Stimulated activated CD4-positive, alpha-beta T cell treated with anti-CD3 and anti-CD28 coated beads, Interleukin-4, amount 100 ng/mL, for 48 hours (primary cell): ENCODE results near the gene IGSF3.
"Not testable (repeated sequence)": the region's sequence is repeated elsewhere in the genome, so short reads cannot be mapped to it uniquely, and the experiment has no call there.

Source experiments
- DNase-seq, 2 donors: peaks; one replicate each; pipeline ENCODE4 v3.0.0-alpha.2; 2020; ENCODE audit warnings: low read depth in 2 of 2

IGSF3 gene

DNA sequence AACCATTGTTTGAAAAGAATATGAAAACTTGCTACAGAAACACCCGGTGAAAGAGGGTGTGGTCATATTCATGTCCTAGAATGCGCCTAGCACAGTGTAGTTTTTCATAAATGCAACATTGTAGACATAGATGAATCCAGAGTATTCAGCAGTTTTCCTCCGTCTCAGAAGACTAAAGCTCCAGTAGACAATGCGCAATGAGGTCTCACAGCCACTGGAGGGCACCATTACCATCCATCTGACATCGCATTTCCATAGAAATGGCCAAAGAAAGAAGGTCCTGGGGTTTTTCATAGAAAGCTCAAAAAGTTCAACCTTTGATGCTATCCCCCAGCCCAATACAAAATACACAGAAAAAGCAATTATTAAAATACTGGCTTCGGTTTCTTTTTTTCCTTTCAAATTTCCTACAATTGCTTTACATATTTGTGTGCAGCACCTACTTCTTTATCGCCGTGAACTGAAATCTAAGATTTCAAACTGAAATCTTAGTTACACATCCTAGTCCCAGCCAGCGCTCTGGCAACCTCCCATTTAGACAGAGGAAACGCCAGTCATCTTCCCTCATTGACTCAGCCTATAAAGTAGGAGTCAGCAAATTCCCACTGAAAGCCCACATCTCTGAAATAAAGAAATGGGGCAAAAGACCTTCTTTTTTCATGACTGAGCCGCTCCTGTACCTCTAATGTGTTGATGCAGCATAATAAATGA is 92.8 kb downstream of the IGSF3 start:
- peak in 1 of 2 donors; percentile 46 for DNase-seq

DNA sequence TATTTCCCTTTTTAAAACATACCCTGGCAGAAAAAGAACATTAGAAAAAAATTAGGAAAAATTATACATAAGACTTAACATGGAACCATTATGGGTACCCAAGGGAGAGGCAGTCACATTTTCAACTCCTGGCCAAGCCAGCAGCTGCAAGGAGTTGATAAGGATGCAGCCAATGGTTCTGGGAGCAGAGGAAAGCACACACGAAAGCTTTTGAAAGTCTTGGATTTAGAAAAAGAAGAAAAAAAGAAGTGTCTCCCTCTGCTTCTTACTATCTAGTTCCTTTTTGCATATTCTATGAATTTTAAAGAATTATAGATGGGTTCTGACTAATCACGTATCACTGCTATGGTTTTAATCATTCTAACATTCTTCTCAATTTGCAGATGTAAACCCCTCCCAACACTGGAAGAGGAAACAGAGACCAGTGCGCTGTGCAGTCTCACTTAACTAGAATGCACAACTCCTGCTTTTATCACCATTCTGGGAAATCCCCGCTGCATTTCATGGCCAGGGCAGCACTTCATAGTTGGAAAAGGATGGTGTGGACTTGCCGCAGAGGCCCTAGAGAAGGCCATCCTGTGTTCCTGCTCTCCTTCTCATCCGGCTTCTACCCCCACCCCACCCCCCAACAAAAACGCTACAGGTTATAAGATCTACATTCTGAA is 94.0 kb downstream of the IGSF3 start:
- DNase-seq, result no peak

DNA sequence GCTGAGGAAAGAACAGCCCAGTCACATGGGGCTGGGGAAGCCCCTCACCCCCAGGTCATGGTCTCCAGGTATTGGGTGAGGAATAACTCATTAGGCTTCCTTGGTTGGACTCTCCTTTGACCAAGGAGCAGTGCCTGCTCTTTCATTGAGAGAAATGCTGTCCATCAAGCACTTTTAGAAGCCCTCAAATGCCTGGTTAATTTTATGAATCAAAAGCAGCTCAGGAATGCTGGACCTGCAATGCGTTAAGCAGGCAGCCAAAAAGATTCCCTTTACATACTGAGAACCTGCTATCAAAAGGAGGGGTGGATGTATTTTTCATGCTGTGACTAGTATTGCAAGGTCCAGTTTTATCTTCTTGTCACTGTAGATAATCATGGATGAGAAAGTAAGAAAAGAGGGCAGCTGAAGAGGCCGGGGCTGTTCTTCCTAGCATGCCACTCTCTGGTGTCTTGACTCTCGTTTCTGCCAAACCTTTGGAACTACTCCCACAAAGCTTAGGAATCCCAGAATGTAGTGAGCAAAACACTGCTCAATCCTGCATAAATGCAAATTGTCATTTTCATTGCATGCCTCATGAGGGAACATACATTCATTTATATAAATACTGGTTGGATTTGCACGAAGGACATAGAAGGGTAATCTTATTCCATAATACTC is 94.6 kb downstream of the IGSF3 start:
- no peak for DNase-seq

- no peak for DNase-seq
Observed at GRCh38 chr1:116572099-116572498, 95.4 kb downstream of the IGSF3 start.

- no peak for DNase-seq
Observed at GRCh38 chr1:116571215-116571919, 96.2 kb downstream of the IGSF3 start.

DNA sequence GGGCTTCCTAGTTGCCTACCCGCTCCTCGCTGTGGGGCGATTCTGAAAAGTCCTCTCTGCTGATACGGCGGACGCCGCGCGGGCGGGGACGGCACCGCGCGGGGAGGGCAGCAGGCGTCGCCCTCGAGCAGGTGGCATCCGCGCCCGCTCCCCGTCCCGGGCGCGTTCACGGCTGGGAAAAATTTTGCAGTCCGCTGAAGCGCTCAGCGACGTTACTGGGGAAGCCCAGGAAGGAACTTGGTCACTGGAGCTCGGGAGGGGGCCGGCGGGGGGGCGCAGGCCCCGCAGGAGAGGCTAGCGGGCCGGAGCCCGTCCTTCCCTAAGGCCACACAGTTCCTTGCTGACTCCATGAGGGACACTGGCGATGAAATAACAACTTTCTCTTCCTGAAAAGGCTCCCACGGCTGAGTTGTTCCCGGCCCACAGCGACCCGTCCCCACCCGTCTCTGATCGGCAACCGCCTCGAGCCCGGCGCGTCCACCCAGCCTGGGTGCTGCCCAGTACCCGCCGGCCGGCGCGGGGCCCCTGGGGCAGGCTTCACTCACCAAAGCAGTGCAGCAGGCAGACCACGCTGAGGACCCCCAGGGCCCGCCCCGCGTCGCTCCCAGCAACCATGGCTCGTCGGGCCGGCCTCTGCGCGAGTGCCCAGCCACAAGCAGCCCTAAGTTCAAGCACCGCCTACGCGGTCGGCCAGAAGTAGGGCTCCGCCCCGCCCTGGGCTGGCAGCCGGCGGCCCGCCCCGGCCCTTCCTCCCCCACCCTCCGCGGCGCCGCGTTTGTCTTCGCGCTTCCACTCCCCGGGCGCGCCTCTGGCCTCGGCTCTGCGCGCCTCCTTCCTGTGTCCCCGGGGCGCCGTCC is 96.9 kb downstream of the IGSF3 start, which contains the start of gene CD58:
CD58 (minus strand) TSS at position 669 of the 857 bp plus-strand sequence; CDS start at position 615, 54 bp downstream.
- DNase-seq, result peak; percentile 80 to 88

GRCh38 chr1:116569776-116570357 is 97.7 kb downstream of the IGSF3 start:
- peak in 1 of 2 donors; percentile 46 for DNase-seq

- DNase-seq, result no peak
Observed at GRCh38 chr1:116569381-116569670, 98.2 kb downstream of the IGSF3 start.

DNA sequence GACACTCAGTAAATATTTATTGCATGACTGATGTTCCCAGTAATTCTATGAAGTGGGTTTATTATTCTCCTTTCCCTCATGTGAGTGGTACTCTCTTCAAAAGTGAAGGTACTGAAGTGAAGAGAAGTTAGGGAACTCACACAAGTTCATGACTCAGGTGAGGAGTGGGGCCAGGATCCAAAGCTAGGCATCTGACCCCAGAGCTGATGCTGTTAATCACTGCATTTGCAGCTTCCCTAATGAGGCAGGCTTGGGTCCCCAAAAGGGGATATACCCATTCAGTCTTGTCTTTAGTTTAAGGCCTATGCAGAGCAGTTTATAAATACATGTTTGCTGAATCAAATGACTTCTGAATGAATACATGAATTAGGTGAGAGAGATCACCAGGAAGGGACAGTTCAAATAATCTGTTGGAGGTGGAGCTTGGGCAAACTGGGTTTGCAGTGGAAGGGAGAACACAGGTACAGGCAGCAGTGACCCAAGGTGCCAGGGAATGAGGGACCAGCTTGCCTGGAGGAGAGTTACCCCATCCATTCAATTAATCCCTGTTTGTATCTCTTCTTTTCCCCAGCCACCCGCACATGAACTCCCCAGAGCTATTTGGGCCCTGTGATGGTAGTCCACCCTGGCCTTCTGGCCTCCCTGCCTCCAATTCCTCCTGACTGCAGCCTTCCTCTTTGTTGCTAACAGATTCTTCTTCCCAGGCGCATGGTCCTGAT is 98.7 kb downstream of the IGSF3 start:
- no peak for DNase-seq

- no peak for DNase-seq
Observed at GRCh38 chr1:116567790-116568661, 99.5 kb downstream of the IGSF3 start.

DNA sequence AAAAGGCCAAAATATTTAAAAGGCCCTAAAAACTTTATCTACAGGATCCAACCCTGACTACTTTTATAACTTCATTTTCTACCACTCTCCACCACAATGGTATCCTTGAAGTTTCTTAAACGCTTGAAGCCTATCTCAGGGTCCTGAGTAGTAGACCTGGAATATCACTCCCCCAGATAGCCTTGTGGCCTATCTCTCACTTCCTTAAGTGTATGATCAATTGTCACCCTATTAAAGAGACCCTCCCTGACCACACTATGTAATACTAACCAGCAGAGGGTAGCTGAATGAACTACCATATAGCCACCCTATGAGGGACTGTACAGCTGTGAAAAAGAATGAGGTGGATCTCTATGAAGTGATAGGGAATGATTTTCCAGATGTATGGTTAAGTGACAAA is 102.3 kb downstream of the IGSF3 start:
- no peak for DNase-seq

DNA sequence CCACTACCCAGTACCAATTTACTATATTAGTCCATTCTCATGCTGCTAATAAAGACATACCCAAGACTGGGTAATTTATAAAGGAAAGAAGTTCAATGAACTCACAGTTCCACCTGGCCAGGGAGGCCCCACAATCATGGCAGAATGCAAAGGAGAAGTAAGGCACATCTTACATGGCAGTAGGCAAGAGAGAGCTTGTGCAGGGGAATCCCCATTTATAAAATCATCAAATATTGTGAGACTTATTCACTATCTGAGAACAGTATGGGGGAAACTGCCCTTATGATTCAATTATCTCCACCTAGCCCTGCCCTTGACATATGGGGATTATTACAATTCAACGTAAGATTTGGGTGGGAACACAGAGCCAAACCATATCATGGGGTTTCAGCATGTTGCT is 103.1 kb downstream of the IGSF3 start:
- no peak for DNase-seq

GRCh38 chr1:116562465-116562864 is 105.1 kb downstream of the IGSF3 start:
- DNase-seq, result not testable (repeated sequence)

DNA sequence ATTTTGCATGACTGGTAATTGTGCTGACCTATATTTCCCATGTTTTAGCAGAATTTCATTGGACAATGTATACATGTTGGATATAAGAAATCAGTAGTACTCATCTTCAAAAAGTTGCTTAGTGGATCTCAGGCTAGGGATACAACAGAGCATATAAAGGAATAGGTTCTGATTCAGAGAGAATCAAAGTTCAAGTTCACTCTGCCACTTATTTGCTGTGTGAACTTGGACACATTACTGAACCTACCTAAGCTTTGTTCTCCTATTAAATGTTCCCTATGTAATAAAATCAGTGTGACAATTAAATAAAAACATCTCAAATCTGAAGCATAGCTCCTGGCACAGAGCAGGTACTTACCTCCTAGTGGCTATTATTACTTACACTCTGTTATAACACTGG is 106.0 kb downstream of the IGSF3 start:
- DNase-seq, result no peak

- no peak for DNase-seq
Observed at GRCh38 chr1:116560704-116561490, 106.6 kb downstream of the IGSF3 start.

DNA sequence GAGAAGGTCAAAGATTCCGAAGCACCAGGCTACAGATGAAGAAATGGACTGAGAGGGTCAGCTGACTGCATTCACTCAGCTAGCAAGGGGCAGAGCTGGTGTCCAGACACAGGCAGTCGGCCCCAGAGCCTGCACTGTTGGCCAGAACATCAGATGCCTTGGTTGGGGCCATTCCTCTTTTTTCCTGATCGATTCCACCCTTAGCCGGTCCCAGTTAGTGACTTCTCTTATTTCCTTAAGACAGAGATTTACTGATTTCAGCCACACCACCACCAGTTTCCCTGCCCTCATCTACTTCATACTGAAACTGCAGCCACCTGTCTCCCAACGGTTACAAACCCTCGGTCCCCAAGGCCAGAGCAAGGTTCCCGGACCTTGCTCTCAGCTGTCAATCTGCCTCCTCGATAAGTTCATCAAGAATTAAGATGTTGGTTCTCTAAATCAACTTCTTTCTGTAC is 108.2 kb downstream of the IGSF3 start:
- no peak for DNase-seq

GRCh38 chr1:116558571-116558970 is 109.0 kb downstream of the IGSF3 start:
- no peak for DNase-seq

GRCh38 chr1:116558140-116558549 is 109.4 kb downstream of the IGSF3 start:
- no peak for DNase-seq
